HEK293 (cell line): ENCODE data around the gene FRS2.

Source experiments
- CTCF ChIA-PET: fragments of 350-600 bp; formaldehyde crosslinking; extraction: SDS; loops from one replicate; lab custom pipeline; 2021; ENCODE audit warnings: antibody characterized with exemption; lab: Yijun Ruan, JAX
- POLR2A ChIA-PET: fragments of 300-600 bp; formaldehyde crosslinking; extraction: SDS; loops from one replicate; lab custom pipeline; 2020; ENCODE audit warnings: antibody characterized with exemption, inconsistent platforms; lab: Yijun Ruan, JAX
- H3K27ac ChIP-seq: fragments of 200-500 bp; sonication (Bioruptor generic); 2 replicates; pipeline ENCODE4 v1.5.1; 2014; ENCODE audit warnings: low read depth, low read length, control low read depth, inconsistent platforms; ENCODE audit errors: extremely low read depth
- H3K36me3 ChIP-seq, 2 experiments: fragments of 200-500 bp in 1 of 2; sonication (Bioruptor generic) in 1 of 2; 1 replicate in 1 of 2; 2 replicates in 1 of 2; pipeline ENCODE4 v1.5.1; 2014 to 2017; ENCODE audit warnings: inconsistent platforms in 2 of 2, low read length in 2 of 2; ENCODE audit not compliant: control insufficient read depth in 2 of 2, insufficient read depth in 1 of 2
- H3K4me1 ChIP-seq: fragments of 200-500 bp; sonication (Bioruptor generic); 2 replicates; pipeline ENCODE4 v1.5.1; 2014; ENCODE audit warnings: mild to moderate bottlenecking, low read length, inconsistent platforms; ENCODE audit not compliant: control insufficient read depth, insufficient read depth
- H3K4me3 ChIP-seq: 2 replicates; pipeline ENCODE4 v1.5.1; 2011; ENCODE audit warnings: low read depth, mild to moderate bottlenecking, control low read depth, low read length, moderate library complexity
- H3K9me3 ChIP-seq: fragments of 200-500 bp; sonication (Bioruptor generic); 2 replicates; pipeline ENCODE4 v1.5.1; 2014; ENCODE audit warnings: low read depth, low read length, inconsistent platforms; ENCODE audit not compliant: control insufficient read depth, insufficient read depth
- MZF1 ChIP-seq: fragments of 450-650 bp; formaldehyde crosslinking; IDR thresholded peaks from 2 replicates; pipeline ENCODE4 v1.5.1; 2017; ENCODE audit warnings: missing biosample characterization, missing genetic modification characterization, borderline replicate concordance
- REPIN1 ChIP-seq: fragments of 450-650 bp; formaldehyde crosslinking; IDR thresholded peaks from 2 replicates; pipeline ENCODE4 v1.5.1; 2017; ENCODE audit warnings: missing biosample characterization, missing genetic modification characterization, low read depth
- ZNF132 ChIP-seq: fragments of 450-650 bp; formaldehyde crosslinking; IDR thresholded peaks from 2 replicates; pipeline ENCODE4 v1.5.1; 2017; ENCODE audit warnings: missing biosample characterization, missing genetic modification characterization, borderline replicate concordance
- ZNF146 ChIP-seq: fragments of 450-650 bp; formaldehyde crosslinking; IDR thresholded peaks from 2 replicates; pipeline ENCODE4 v1.5.1; 2016; ENCODE audit warnings: missing biosample characterization, missing genetic modification characterization
- ZNF155 ChIP-seq: fragments of 450-650 bp; formaldehyde crosslinking; IDR thresholded peaks from 2 replicates; pipeline ENCODE4 v1.5.1; 2016; ENCODE audit warnings: missing biosample characterization, missing genetic modification characterization
- ZNF174 ChIP-seq: fragments of 450-650 bp; formaldehyde crosslinking; IDR thresholded peaks from 2 replicates; pipeline ENCODE4 v1.5.0; 2017; ENCODE audit warnings: missing biosample characterization, mild to moderate bottlenecking, missing genetic modification characterization
- ZNF354C ChIP-seq: fragments of 450-650 bp; formaldehyde crosslinking; IDR thresholded peaks from 2 replicates; pipeline ENCODE4 v1.5.1; 2016; ENCODE audit warnings: missing biosample characterization, missing genetic modification characterization, low read depth, borderline replicate concordance
- ZNF548 ChIP-seq: fragments of 450-650 bp; formaldehyde crosslinking; IDR thresholded peaks from 2 replicates; pipeline ENCODE4 v1.5.1; 2016; ENCODE audit warnings: missing biosample characterization, missing genetic modification characterization
- ZNF791 ChIP-seq: fragments of 450-650 bp; formaldehyde crosslinking; IDR thresholded peaks from 2 replicates; pipeline ENCODE4 v1.5.1; 2016; ENCODE audit warnings: missing biosample characterization, missing genetic modification characterization
- TF ChIP-seq, protein P1 (sequence below): fragments of 450-650 bp; formaldehyde crosslinking; IDR thresholded peaks from 2 replicates; pipeline ENCODE4 v1.5.1; 2016; ENCODE audit warnings: missing biosample characterization, missing genetic modification characterization
- TF ChIP-seq, protein P2 (sequence below): fragments of 450-650 bp; formaldehyde crosslinking; conservative IDR thresholded peaks from 2 replicates; pipeline ENCODE4 v1.5.1; 2016; ENCODE audit warnings: low read depth, missing biosample characterization, missing genetic modification characterization
- TF ChIP-seq, protein P3 (sequence below): fragments of 450-650 bp; formaldehyde crosslinking; IDR thresholded peaks from 2 replicates; pipeline ENCODE4 v1.5.1; 2016; ENCODE audit warnings: missing biosample characterization, missing genetic modification characterization
- TF ChIP-seq, protein P4 (sequence below): fragments of 450-650 bp; formaldehyde crosslinking; IDR thresholded peaks from 2 replicates; pipeline ENCODE4 v1.5.1; 2016; ENCODE audit warnings: missing biosample characterization, missing genetic modification characterization

Gene FRS2

DNA sequence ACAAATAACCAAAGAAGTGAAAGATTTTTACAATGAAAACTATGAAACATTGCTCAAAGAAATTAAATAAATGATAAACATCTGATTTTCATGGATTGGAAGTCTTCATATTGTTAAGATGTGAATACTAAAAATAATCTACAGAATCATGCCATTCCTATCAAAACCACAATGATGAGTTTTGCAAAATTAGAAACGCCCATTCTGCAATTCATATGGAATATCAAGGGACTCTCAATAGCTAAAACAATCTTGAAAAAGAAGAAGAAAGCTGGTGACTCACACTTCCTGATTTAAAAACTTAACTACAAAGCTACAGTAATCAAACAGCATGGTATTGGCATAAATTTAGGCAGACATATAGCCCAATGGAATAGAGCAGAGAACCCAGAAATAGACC is 74.9 kb downstream of the FRS2 start:
- Histone ChIP-seq H3K4me1 (no peaks in the 10 kb centered on the region), H3K36me3 (peaks cover 0 to 4% of the 10 kb centered on the region in 2 experiments; a peak in 2 of 3 replicates), H3K27ac (no peak overlapping the region), H3K4me3 (no peak overlapping the region), H3K9me3 (no peaks in the 10 kb centered on the region; the same call in none of the 2 replicates)
- TF ChIP-seq ZNF791 (tag by site-specific recombination) (no peak), ZNF354C (no peak), MZF1 (tag by site-specific recombination) (no peak)
- TF ChIP-seq, protein P1, sequence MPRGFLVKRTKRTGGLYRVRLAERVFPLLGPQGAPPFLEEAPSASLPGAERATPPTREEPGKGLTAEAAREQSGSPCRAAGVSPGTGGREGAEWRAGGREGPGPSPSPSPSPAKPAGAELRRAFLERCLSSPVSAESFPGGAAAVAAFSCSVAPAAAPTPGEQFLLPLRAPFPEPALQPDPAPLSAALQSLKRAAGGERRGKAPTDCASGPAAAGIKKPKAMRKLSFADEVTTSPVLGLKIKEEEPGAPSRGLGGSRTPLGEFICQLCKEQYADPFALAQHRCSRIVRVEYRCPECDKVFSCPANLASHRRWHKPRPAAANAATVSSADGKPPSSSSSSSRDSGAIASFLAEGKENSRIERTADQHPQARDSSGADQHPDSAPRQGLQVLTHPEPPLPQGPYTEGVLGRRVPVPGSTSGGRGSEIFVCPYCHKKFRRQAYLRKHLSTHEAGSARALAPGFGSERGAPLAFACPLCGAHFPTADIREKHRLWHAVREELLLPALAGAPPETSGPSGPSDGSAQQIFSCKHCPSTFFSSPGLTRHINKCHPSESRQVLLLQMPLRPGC (tag by site-specific recombination): no peak
- TF ChIP-seq, protein P2, sequence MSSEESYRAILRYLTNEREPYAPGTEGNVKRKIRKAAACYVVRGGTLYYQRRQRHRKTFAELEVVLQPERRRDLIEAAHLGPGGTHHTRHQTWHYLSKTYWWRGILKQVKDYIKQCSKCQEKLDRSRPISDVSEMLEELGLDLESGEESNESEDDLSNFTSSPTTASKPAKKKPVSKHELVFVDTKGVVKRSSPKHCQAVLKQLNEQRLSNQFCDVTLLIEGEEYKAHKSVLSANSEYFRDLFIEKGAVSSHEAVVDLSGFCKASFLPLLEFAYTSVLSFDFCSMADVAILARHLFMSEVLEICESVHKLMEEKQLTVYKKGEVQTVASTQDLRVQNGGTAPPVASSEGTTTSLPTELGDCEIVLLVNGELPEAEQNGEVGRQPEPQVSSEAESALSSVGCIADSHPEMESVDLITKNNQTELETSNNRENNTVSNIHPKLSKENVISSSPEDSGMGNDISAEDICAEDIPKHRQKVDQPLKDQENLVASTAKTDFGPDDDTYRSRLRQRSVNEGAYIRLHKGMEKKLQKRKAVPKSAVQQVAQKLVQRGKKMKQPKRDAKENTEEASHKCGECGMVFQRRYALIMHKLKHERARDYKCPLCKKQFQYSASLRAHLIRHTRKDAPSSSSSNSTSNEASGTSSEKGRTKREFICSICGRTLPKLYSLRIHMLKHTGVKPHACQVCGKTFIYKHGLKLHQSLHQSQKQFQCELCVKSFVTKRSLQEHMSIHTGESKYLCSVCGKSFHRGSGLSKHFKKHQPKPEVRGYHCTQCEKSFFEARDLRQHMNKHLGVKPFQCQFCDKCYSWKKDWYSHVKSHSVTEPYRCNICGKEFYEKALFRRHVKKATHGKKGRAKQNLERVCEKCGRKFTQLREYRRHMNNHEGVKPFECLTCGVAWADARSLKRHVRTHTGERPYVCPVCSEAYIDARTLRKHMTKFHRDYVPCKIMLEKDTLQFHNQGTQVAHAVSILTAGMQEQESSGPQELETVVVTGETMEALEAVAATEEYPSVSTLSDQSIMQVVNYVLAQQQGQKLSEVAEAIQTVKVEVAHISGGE: no peak
- ChIA-PET POLR2A (no interaction called here), CTCF (no interaction called here)

DNA sequence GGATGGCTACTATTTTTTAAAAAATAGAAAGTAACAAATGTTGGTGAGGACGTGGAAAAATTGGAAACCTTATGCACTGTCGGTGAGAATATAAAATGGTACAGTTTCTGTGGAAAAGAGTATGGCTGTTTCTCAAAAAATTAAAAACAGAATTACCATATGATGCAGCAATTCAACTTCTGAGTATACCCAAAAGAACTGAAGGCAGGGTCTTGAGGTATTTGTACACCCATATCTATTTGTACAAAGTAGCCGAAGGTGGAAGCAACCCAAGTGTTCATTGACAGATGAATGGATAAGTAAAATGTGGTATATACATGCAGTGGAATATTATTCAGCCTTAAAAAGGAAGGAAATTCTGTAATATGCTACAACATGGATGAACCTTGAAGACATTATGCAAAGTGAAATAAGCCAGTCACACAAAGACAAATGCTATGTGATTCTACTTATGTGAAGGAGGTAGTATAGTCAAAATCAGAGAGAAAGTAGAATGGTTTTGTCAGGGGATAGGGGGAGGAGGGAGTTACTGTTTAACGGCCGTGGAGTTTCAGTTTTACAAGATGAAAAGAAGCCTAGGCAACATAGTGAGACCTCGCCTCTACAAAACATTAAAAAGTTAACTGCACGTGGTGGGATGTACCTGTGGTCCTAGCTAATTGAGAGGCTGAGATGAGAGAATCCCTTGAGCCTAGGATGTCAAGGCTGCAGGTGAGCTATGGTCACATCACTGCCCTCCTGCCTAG is 76.7 kb downstream of the FRS2 start:
- Histone ChIP-seq H3K9me3 (no peaks in the 10 kb centered on the region; the same call in none of the 2 replicates), H3K4me3 (no peak overlapping the region), H3K27ac (no peak overlapping the region), H3K36me3 (no peaks in the 10 kb centered on the region), H3K4me1 (no peaks in the 10 kb centered on the region)
- POLR2A ChIA-PET: no interaction called here
- CTCF ChIA-PET: interaction anchor here (0.6 to 1.1 kb wide), 2 partner anchors 19 to 22 kb away, joined by 3 to 4 read pairs; no protein-coding TSS in a partner anchor
- TF ChIP-seq ZNF146 (tag by site-specific recombination) (peak; percentile 80), ZNF174 (tag by site-specific recombination) (no peak)

DNA sequence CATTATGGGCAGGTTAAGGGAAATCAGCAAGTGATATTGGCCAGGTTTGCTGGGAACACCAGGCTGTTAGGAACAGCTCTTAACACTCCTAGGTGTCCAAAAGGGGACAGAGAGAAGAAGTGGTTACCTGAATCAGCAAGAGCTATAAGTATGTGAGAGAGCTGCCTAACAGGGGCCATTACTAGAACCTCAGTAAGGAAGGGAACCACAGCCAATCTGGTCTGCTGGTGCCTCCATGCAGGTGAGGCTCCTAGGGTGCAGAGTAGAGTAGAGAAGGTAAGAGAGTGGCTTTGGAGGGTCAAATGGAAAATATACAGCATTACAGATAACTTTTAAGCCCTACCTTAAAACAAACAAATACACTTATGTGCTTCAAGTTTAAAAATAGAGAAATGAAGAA is 78.5 kb downstream of the FRS2 start:
- TF ChIP-seq REPIN1 (no peak), ZNF132 (no peak), ZNF548 (tag by site-specific recombination) (no peak), ZNF155 (tag by site-specific recombination) (no peak)
- TF ChIP-seq, protein P3, sequence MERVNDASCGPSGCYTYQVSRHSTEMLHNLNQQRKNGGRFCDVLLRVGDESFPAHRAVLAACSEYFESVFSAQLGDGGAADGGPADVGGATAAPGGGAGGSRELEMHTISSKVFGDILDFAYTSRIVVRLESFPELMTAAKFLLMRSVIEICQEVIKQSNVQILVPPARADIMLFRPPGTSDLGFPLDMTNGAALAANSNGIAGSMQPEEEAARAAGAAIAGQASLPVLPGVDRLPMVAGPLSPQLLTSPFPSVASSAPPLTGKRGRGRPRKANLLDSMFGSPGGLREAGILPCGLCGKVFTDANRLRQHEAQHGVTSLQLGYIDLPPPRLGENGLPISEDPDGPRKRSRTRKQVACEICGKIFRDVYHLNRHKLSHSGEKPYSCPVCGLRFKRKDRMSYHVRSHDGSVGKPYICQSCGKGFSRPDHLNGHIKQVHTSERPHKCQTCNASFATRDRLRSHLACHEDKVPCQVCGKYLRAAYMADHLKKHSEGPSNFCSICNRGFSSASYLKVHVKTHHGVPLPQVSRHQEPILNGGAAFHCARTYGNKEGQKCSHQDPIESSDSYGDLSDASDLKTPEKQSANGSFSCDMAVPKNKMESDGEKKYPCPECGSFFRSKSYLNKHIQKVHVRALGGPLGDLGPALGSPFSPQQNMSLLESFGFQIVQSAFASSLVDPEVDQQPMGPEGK (tag by site-specific recombination): no peak
- TF ChIP-seq, protein P4, sequence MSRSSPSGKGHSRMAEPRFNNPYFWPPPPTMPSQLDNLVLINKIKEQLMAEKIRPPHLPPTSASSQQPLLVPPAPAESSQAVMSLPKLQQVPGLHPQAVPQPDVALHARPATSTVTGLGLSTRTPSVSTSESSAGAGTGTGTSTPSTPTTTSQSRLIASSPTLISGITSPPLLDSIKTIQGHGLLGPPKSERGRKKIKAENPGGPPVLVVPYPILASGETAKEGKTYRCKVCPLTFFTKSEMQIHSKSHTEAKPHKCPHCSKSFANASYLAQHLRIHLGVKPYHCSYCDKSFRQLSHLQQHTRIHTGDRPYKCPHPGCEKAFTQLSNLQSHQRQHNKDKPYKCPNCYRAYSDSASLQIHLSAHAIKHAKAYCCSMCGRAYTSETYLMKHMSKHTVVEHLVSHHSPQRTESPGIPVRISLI (tag by site-specific recombination): no peak
- TF ChIP-seq, all 188 proteins: peak for 0
- CTCF ChIA-PET: no interaction called here
- Histone ChIP-seq H3K4me1 (peaks cover 3% of the 10 kb centered on the region; the same call in 1 of the 2 replicates), H3K4me3 (no peak overlapping the region), H3K9me3 (no peaks in the 10 kb centered on the region; the same call in 1 of the 2 replicates), H3K36me3 (no peaks in the 10 kb centered on the region; a peak in 1 of 3 replicates), H3K27ac (no peak overlapping the region)
- POLR2A ChIA-PET: no interaction called here
